Tibial artery (tissue), 4 donors: Measurements from ENCODE around the gene ANP32A.

ENCODE experiments used
- DNase-seq, 2 donors: peaks; one replicate each; pipeline ENCODE4 v3.0.0-alpha.2; 2019
- H3K27ac ChIP-seq, 2 donors: fragments of 200-600 bp; sonication (generic) in 1 of 2; 1 replicate in 1 of 2; 2 replicates in 1 of 2; pipeline ENCODE4 v1.5.1; 2018 to 2019; ENCODE audit warnings: mild to moderate bottlenecking in 1 of 2
- H3K27me3 ChIP-seq, 2 donors: fragments of 200-600 bp; sonication (generic) in 1 of 2; one replicate each; pipeline versions ENCODE4 v1.5.1 to v1.6.0; 2016 to 2019
- H3K36me3 ChIP-seq, 3 donors: fragments of 200-600 bp; sonication (generic) in 2 of 3; one replicate each; pipeline ENCODE4 v1.5.1; 2016 to 2019; ENCODE audit warnings: mild to moderate bottlenecking in 2 of 3
- H3K4me1 ChIP-seq, 4 donors: fragments of 200-600 bp; sonication (generic) in 2 of 4; 1 replicate in 3 of 4; 2 replicates in 1 of 4; pipeline ENCODE4 v1.5.1; 2016 to 2019
- H3K4me3 ChIP-seq, 2 donors: fragments of 200-600 bp; sonication (generic) in 1 of 2; 1 replicate in 1 of 2; 2 replicates in 1 of 2; pipeline ENCODE4 v1.5.1; 2018 to 2019; ENCODE audit warnings: mild to moderate bottlenecking in 2 of 2
- H3K9me3 ChIP-seq, 3 donors: fragments of 200-600 bp; sonication (generic) in 1 of 3; one replicate each; pipeline ENCODE4 v1.5.1; 2016 to 2019
- intact Hi-C: fragments of 100-400 bp; cut with DNase I; formaldehyde crosslinking; loops from one replicate; pipeline ENCODE4 v1.15.0; 2023; ENCODE audit warnings: low total_unique reads
- TF ChIP-seq, protein P1 (sequence below), 2 experiments: fragments of 200-600 bp in 1 of 2; fragments of 450-650 bp in 1 of 2; IDR thresholded peaks; one replicate each; pipeline ENCODE4 v1.5.1; 2017 to 2019; ENCODE audit warnings: antibody characterized with exemption in 2 of 2, mild to moderate bottlenecking in 1 of 2, moderate library complexity in 1 of 2

ANP32A gene

GRCh38 chr15:68794307-68794706, 26.4 kb downstream of the ANP32A start:
- peak overlapping the region; percentile 63 to 70 for H3K27ac ChIP-seq
- H3K27me3 ChIP-seq, result no peaks in the 10 kb centered on the region
- TF ChIP-seq, protein P1, sequence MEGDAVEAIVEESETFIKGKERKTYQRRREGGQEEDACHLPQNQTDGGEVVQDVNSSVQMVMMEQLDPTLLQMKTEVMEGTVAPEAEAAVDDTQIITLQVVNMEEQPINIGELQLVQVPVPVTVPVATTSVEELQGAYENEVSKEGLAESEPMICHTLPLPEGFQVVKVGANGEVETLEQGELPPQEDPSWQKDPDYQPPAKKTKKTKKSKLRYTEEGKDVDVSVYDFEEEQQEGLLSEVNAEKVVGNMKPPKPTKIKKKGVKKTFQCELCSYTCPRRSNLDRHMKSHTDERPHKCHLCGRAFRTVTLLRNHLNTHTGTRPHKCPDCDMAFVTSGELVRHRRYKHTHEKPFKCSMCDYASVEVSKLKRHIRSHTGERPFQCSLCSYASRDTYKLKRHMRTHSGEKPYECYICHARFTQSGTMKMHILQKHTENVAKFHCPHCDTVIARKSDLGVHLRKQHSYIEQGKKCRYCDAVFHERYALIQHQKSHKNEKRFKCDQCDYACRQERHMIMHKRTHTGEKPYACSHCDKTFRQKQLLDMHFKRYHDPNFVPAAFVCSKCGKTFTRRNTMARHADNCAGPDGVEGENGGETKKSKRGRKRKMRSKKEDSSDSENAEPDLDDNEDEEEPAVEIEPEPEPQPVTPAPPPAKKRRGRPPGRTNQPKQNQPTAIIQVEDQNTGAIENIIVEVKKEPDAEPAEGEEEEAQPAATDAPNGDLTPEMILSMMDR (IDR thresholded peaks at IDR 0.05), result no peak
- no peak overlapping the region for H3K4me3 ChIP-seq
- H3K36me3 ChIP-seq, result no peaks in the 10 kb centered on the region
- no peak for DNase-seq
- peaks cover 0 to 87% (median 51%) of the 10 kb centered on the region in 4 donors for H3K4me1 ChIP-seq
- intact Hi-C loops, result no loop called here
- no peaks in the 10 kb centered on the region for H3K9me3 ChIP-seq

- Histone ChIP-seq H3K36me3 (no peaks in the 10 kb centered on the region), H3K4me1 (peaks cover 0 to 84% (median 53%) of the 10 kb centered on the region in 4 donors), H3K4me3 (no peak overlapping the region), H3K9me3 (no peaks in the 10 kb centered on the region), H3K27me3 (no peaks in the 10 kb centered on the region), H3K27ac (no peak overlapping the region)
- intact Hi-C loops, result no loop called here
- TF ChIP-seq, protein P1 (IDR thresholded peaks at IDR 0.05), result no peak
- no peak for DNase-seq
Observed at GRCh38 chr15:68793776-68794175, 26.9 kb downstream of the ANP32A start.

DNA sequence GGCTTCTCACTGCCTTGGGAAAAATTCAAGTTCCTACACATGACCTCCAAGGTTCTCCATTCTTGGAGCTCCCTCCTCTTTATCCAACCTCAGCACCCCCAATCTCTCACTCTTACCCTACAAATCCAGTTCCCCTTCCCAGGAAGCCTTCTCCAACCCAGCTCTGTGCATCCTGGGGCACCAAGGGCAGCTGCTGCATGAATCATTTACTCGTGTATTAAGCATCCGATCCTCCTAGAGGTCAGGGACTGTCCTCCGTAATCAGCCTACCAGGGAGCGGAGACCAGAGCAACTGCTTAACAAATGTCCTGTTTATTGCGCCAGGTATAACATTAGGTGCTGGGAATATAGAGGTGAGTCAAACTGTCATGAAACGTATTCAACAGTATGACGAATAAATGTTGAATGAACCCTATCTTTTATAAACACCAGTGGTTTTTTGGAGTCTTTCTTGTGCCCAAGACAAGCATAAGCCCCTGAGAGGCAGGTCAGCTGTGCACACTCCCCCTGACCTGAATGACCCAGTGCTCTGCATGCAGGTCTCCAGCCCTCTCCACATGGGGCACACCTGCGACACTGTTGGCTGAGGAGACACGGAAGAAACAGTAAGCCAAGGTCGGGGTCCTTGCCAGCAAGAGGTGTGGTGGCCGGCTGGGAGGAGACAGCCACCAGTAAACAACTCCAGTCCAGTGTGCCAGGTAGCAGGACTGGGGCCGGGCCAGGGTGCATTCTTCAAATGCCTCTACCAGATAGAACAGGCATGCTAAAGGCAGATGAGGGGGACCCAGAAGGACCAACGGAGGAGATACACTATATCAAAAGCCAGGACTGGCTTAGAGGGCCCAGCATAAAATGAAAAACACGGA, 27.6 kb downstream of the ANP32A start:
- intact Hi-C loops, result no loop called here
- TF ChIP-seq, protein P1 (IDR thresholded peaks at IDR 0.05), result no peak
- Histone ChIP-seq H3K9me3 (no peaks in the 10 kb centered on the region), H3K27ac (no peak overlapping the region), H3K4me1 (peaks cover 0 to 86% (median 53%) of the 10 kb centered on the region in 4 donors), H3K36me3 (no peaks in the 10 kb centered on the region), H3K27me3 (no peaks in the 10 kb centered on the region), H3K4me3 (no peak overlapping the region)
- no peak for DNase-seq

DNA sequence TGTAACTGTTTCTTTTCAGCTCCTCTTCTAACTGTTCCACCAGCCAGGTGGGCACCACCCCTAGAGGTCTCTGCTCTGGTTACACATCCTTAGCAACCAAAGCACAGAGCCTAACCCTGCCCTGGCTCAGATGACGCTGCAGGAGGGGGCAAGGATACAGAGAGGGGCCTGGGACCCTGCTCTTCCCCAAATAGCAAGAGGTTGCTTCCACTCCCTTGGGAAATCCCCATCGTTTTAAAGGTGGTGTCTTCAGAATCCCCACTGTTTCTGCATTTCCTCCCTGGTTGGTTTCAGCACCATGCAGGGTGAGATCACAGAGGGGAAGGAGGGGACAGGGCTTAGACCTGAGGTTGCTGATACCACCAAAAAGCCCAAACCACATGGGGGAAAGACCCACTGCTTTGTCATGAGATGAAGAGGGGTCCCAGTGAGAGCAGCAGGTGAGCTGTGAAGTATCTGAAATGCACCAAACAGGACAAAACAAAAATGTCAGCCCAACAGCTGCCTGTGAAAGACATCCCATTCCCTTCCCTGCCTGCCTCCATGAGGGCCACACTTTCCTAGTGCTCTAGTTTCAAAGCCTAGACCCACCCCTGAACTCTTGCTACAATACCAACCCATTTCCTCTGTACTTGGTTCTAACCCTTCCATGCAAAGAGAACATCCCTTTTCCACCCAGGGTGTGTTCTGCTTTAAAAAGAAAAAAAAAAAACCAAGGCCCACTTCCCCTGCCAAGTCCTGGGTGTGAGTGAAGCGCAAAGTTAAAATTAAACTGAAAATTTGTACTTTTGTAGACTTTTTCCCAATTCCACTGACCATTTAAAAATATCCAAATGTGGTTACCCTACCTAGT, 29.0 kb downstream of the ANP32A start:
- Histone ChIP-seq H3K27ac (no peak overlapping the region), H3K9me3 (no peaks in the 10 kb centered on the region), H3K4me1 (peaks cover 0 to 90% (median 46%) of the 10 kb centered on the region in 4 donors), H3K4me3 (no peak overlapping the region), H3K36me3 (peaks cover 0 to 13% (median 6%) of the 10 kb centered on the region in 3 donors), H3K27me3 (no peaks in the 10 kb centered on the region)
- DNase-seq, result no peak
- TF ChIP-seq, protein P1 (IDR thresholded peaks at IDR 0.05), result no peak
- intact Hi-C loops, result no loop called here

DNA sequence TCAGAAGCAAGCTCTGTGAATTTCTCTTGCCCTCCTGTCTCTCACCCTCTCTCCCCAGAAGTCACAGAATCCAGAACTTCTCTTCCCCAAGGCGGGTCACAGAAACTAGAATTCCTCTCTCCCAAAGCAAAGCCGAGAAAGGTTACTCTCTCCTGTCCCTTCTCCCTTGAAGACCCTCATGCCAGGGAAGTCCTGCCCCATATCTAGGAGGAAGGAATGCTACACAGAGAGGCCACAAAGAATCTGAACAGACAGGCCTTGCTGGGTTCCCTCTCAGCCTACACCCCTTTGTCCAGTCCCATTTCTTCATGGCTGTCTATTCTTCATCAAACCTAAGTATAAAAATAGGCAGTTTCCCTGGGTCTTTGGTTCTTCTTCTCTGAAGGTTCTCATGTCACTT, 29.8 kb downstream of the ANP32A start:
- Histone ChIP-seq H3K4me1 (peaks cover 0 to 82% (median 41%) of the 10 kb centered on the region in 4 donors), H3K9me3 (no peaks in the 10 kb centered on the region), H3K4me3 (no peak overlapping the region), H3K27me3 (no peaks in the 10 kb centered on the region), H3K27ac (no peak overlapping the region), H3K36me3 (peaks cover 0 to 20% (median 6%) of the 10 kb centered on the region in 3 donors)
- intact Hi-C loops, result no loop called here
- TF ChIP-seq, protein P1 (IDR thresholded peaks at IDR 0.05), result no peak
- no peak for DNase-seq
